Measurements from ENCODE around the gene CNTRL. TPM values are rescaled to one million over a fixed set of nuclear protein-coding genes. Genes with fewer than 3 reads are reported as not detected.
A peak's percentile ranks its signal among the peaks of the same experiment; 100 is the strongest.

The CNTRL gene
- total RNA-seq, 1 donor from 2014 or later: 26.3 TPM

DNA sequence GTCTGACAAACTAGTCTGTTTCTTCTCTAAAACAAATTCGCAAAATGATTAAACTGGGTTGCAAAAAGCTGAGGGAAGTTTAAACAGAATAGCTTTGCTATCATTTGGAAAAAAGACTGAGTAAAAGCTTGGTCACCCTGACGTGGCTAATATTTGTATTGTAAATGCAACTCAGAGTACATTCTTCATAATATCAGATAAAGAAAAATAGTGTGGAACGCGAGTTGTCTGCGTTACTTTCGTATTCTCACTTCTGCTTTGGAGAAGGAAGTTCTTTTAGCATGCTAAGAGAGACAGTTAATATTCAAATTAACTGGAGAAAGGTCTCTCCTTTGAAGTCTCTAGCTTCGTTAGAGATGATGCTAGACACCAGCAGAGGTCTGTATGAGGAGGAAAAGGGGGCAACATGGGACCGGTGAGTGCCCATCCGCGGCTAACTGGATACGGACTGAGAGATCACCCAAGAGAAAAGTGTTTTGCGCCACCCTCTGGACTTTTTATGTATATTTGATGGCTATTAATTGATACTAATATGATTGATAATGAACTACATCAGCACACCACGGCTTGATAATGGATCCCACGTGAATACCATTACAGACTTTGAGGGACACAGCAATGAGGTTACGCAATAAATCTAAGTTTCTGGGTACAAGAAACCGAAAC lies 2.9 kb upstream of the CNTRL start:
- TF ChIP-seq, protein P1, sequence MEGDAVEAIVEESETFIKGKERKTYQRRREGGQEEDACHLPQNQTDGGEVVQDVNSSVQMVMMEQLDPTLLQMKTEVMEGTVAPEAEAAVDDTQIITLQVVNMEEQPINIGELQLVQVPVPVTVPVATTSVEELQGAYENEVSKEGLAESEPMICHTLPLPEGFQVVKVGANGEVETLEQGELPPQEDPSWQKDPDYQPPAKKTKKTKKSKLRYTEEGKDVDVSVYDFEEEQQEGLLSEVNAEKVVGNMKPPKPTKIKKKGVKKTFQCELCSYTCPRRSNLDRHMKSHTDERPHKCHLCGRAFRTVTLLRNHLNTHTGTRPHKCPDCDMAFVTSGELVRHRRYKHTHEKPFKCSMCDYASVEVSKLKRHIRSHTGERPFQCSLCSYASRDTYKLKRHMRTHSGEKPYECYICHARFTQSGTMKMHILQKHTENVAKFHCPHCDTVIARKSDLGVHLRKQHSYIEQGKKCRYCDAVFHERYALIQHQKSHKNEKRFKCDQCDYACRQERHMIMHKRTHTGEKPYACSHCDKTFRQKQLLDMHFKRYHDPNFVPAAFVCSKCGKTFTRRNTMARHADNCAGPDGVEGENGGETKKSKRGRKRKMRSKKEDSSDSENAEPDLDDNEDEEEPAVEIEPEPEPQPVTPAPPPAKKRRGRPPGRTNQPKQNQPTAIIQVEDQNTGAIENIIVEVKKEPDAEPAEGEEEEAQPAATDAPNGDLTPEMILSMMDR (IDR thresholded peaks at IDR 0.05): peak; percentile 34
- Histone ChIP-seq H3K36me3 (no peaks in the 10 kb centered on the region), H3K4me3 (peak overlapping the region; percentile 91), H3K9me3 (no peaks in the 10 kb centered on the region), H3K27ac (peak overlapping the region; percentile 94), H3K4me1 (peaks cover 21% of the 10 kb centered on the region), H3K27me3 (ENCODE audit: low read depth) (no peaks in the 10 kb centered on the region)
- intact Hi-C loops (cut with DNase I): no loop called here
- DNase-seq (no peak), ATAC-seq (peak in 1 of 2 donors; percentile 11)

- H3K4me1 ChIP-seq: peaks cover 21% of the 10 kb centered on the region
- H3K36me3 ChIP-seq: no peaks in the 10 kb centered on the region
- TF ChIP-seq, protein P1 (IDR thresholded peaks at IDR 0.05): no peak
- H3K27ac ChIP-seq: peak overlapping the region; percentile 94
- peak; percentile 22 to 50 for ATAC-seq
- intact Hi-C loops (cut with DNase I): no loop called here
- H3K27me3 ChIP-seq (ENCODE audit: low read depth): no peaks in the 10 kb centered on the region
- H3K9me3 ChIP-seq: no peaks in the 10 kb centered on the region
- peak overlapping the region; percentile 91 for H3K4me3 ChIP-seq
- DNase-seq: peak; percentile 57
Measured at GRCh38 chr9:121073038-121073437, 1.7 kb upstream of the CNTRL start.

DNA sequence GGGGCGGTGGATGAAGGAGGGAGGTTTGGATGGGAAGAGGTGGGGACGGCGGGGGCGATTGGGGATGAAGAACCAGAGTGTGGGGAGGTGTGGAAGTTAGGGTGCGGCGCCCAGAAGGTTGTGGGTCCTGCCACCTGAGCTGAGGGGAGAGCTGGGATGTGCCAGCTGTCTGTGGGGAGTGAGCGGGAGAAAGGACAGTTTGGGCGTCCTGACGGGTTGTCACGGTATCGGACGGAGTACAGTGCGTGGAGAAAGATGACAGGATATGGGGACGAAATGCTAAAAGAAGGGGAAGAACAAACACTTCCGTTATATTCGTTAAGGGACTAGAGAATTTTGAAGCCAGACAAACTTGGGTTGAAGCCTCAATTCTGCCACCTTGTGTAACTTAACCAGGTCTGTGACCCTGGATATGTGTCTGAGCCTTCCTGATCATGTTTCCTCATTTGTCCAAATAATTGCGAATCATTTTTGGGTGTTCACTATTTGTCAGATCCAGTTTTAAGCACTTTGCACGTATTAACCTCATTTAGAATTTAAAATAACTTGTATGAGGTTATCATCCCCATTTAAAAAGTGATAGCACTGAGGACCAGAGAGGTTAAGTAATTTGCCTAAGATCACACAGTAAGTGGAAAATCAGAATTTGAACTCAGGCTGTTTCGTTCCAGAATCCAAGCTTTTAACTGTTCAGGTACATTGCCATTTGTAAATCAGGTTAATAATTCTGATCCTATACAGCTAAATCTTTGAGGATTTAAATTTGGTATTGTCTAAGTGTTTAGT lies 689 bp downstream of the CNTRL start:
- no peak for DNase-seq
- TF ChIP-seq, protein P1 (IDR thresholded peaks at IDR 0.05): no peak
- no peaks in the 10 kb centered on the region for H3K9me3 ChIP-seq
- intact Hi-C loops (cut with DNase I): no loop called here
- H3K27ac ChIP-seq: peak overlapping the region; percentile 94
- ATAC-seq: no peak
- peaks cover 21% of the 10 kb centered on the region for H3K4me1 ChIP-seq
- peaks cover 5% of the 10 kb centered on the region for H3K36me3 ChIP-seq
- H3K27me3 ChIP-seq (ENCODE audit: low read depth): no peaks in the 10 kb centered on the region
- H3K4me3 ChIP-seq: peak overlapping the region; percentile 91

GRCh38 chr9:121082075-121082474 lies 7.3 kb downstream of the CNTRL start:
- TF ChIP-seq, protein P1 (IDR thresholded peaks at IDR 0.05): no peak

DNA sequence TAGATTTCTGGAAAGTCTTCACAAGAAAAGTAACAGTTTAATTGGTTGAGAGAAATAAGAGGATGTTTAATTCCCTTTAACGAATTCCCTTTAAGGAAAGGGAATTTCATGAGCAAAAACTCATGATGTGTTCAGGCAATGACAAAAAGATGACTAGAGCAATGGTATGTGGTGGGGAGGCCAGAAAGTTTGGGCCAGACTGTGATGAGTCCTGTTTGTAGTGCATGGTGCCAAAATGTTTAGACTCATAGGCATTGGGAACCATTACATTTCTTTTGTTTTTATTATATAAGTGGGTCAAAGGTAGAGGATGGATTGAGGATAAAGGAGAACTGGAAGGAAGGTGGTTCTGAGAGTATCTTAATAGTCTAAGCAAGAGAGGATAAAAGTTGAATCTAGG lies 10.9 kb downstream of the CNTRL start:
- ATAC-seq (no peak), DNase-seq (no peak)
- intact Hi-C loops (cut with DNase I): no loop called here
- no peaks in the 10 kb centered on the region for H3K27me3 ChIP-seq (ENCODE audit: low read depth)
- H3K9me3 ChIP-seq: no peaks in the 10 kb centered on the region
- TF ChIP-seq, protein P1 (IDR thresholded peaks at IDR 0.05): no peak
- no peaks in the 10 kb centered on the region for H3K4me1 ChIP-seq
- H3K4me3 ChIP-seq: no peak overlapping the region
- H3K36me3 ChIP-seq: peaks cover 53% of the 10 kb centered on the region
- H3K27ac ChIP-seq: no peak overlapping the region

More at GRCh38 chr9:121082075-121082474, 7.3 kb downstream of the CNTRL start:
- Histone ChIP-seq H3K36me3 (peaks cover 46% of the 10 kb centered on the region), H3K4me3 (no peak overlapping the region), H3K27me3 (ENCODE audit: low read depth) (no peaks in the 10 kb centered on the region), H3K4me1 (no peaks in the 10 kb centered on the region), H3K9me3 (no peaks in the 10 kb centered on the region), H3K27ac (no peak overlapping the region)
- ATAC-seq (no peak), DNase-seq (no peak)
- intact Hi-C loops (cut with DNase I): no loop called here

Data from lower lobe of right lung (tissue), 2 donors.